ENCODE data around the gene TNPO3.

DNA sequence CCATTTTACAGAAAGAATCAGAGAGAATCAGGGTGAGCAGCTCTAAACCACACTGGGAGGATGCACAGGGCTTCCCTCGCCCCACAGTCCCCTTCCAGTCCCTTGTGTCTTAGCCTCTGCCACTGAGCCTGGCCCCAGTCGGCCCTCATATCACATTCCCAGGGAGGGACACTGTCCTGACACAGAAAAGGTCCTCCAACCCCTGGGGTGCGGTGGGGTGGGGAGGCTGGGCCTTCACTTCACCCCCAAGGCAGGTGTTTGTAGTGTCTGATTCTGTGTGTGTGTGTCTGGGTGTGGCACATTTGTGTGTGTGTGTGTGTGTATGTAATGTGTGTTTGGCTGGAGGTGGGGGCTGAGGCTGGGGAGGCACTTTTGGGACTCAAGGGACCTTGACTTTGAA is 142.6 kb downstream of the TNPO3 start:
- TF ChIP-seq POLR2A (IDR thresholded peaks at IDR 0.05) (no peak), POLR2AphosphoS5 (IDR thresholded peaks at IDR 0.05) (no peak)
- TF ChIP-seq, protein P1, sequence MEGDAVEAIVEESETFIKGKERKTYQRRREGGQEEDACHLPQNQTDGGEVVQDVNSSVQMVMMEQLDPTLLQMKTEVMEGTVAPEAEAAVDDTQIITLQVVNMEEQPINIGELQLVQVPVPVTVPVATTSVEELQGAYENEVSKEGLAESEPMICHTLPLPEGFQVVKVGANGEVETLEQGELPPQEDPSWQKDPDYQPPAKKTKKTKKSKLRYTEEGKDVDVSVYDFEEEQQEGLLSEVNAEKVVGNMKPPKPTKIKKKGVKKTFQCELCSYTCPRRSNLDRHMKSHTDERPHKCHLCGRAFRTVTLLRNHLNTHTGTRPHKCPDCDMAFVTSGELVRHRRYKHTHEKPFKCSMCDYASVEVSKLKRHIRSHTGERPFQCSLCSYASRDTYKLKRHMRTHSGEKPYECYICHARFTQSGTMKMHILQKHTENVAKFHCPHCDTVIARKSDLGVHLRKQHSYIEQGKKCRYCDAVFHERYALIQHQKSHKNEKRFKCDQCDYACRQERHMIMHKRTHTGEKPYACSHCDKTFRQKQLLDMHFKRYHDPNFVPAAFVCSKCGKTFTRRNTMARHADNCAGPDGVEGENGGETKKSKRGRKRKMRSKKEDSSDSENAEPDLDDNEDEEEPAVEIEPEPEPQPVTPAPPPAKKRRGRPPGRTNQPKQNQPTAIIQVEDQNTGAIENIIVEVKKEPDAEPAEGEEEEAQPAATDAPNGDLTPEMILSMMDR (IDR thresholded peaks at IDR 0.05): no peak

All from suprapubic skin (tissue), 4 donors.